Kidney capillary endothelial cell (primary cell): ENCODE data around the gene CD300A.
A peak's percentile ranks its signal among the peaks of the same experiment; 100 is the strongest.

Experiments
- DNase-seq: peaks from one replicate; pipeline ENCODE4 v3.0.0-alpha.2; 2018; ENCODE audit warnings: low spot score

CD300A gene

DNA sequence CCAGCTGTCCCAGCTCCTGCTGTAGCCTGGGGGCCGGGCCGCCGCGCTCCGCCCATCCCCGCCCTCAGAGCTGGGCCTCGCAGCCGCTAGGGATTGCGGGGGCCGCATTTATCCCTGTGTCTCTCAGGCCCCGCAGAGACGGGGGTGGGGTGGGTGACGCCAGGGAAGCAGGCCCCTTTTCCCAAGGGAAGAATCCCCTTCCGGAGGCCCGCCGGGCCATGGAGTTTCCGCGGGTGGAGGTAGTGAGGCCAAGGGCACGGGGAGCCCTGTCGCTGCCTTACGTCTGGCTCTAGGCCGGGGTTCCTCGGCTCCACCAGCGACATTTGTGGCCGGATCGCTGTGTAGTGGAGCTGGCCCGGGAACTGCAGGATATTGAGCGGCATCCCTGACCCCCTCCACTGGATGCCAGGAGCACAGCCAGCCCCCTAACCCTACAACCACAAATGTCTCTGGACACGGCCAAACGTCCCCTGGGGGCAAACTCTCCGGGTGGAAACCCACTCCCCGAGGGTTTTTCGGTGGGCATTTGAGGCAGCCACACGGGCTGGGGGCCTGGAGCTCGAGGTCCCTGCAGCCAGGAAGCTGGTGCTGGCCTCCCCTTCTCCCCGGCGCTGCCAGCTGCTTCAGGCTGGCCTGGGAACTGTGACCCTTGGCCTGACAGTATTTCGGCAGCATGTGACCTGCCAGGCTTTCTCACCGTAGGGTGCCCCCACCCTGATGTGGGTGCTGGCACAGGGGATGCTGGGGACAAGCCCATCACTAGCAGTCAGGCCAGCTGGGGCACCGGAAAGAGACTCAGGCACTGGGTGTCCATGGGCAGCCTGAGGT lies 12.0 kb upstream of the CD300A start:
- DNase-seq = peak; percentile 69

DNA sequence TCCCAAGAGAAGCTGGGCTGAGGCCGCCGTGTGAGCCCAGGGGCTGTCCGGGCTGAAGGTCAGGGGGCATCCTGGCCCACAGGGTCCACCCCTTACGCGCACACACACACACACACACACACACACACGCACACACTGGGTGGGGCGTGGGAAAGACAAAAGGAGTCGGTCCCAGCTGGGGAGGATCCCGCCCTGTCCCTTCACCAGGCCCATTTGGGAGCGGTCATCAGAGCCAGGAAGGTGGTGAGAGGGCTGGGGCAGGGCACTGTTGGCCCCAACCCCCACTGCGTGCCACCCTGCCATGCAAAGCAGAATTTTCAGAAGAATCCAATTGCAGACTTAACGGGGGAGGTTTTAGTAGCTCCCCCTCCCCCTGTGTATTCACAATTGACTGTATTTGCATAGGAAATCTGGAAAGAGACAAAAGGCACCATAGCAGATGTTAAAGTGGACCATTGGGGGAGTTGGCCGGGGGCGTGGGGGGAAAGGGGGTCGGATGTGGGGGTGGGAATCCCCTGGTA lies 11.3 kb upstream of the CD300A start:
- no peak for DNase-seq

GRCh38 chr17:74455821-74456220 lies 10.6 kb upstream of the CD300A start:
- DNase-seq = no peak

DNA sequence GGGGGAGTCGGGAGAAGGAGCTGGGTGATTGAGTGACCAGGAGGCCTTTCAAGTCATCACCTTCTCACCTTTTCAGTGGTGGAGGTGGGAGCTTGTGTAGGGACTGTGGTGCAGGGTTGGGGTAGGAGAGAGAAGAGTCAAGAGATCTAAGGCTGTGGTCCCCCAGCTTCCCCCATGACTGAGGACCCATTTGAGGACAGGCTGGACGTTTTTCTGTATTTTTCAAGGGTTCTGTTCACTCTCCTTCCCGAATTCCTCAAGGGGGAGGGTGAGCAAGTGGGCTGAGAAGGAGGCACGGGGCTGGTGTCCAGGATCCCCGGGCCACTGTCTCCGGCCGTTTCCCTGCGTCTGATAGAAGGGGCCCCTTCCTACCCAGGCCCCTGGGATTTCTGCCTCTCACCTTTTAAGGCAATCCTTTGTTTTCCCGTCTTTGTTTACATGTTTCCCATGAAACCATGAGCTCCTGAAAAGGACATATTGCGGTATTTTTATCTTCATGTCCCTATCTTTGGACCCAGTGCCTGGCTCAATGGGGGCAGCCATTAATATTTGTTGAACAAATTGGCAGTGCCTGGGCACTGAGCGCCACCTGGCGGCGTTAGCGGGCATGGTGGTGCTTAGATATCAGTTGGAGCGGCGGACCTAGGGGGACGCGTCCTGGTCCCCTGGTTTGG lies 9.2 kb upstream of the CD300A start:
- peak; percentile 67 for DNase-seq

DNA sequence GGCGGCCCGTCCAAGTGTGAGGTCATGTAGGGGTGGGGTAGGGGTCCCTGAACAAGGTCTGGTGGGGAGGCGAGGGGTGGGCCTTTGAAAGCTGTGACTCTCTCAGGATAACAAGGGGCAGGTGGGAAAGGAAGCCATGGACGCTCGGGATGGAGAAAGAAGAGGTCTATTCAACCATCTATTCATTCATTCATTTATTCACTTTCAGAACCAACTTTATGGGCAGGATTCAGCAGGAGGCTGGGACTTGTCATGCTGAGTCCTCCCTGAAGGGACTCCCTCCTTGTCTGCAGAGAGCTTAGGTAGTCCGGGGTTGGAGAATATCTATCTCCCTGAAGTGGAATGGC lies 8.6 kb upstream of the CD300A start:
- no peak for DNase-seq

- DNase-seq = no peak
These were observed 7.6 kb upstream of the CD300A start for GRCh38 chr17:74458835-74459234.

GRCh38 chr17:74459622-74460021 lies 6.8 kb upstream of the CD300A start:
- DNase-seq = no peak

GRCh38 chr17:74460241-74460640 lies 6.2 kb upstream of the CD300A start:
- no peak for DNase-seq

- no peak for DNase-seq
These were observed 5.4 kb upstream of the CD300A start for GRCh38 chr17:74460996-74461395.

DNA sequence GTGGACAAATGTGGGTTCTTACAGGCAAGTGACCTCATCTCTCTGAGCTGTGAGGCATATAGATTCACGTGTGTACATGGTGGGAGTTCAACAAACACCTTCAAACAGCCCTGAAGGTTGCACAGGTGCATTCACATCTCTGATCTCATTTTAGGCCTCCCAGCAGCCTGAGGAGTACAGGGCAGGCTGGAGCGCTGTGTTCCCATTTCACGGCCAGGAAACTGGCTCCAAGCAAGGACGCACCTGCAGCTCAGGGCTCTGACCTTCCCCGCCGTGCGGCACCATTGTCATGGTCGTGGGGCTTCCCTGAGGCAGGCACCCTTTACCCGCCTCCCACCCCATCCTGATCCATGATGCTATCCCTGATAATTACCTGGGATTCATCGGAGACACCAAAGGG lies 4.8 kb upstream of the CD300A start:
- DNase-seq = no peak

DNA sequence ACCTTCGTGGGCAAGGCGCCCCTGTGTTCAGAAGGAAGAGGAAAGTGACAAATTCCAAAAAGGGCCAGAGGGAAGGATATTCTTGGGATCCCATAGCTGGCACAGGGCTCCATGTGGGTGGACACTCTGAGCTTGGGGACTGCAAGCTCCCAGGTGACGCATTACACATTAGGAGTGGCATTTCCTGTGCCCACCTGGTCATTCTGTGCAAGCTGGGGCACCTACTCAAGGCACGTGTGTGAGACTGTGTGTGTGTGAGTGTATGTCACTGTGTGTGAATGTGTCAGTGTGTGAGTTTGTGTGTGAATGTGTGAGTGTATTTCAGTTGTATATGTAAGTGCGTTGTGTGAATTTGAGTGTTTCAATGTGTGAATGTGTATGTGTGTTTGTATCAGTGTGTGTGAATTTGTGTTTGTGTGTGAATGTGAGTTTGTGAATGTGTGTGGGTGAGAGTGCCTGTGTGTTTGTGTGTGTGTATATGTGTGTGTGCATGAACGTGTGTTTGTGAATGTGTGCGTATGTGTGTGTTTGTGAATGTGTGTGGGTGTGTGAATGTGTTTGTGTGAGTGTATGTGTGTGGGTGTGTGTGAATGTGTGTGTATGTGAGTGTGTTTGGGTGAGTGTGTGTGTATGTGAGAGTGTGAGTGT lies 1.6 kb upstream of the CD300A start:
- no peak for DNase-seq

DNA sequence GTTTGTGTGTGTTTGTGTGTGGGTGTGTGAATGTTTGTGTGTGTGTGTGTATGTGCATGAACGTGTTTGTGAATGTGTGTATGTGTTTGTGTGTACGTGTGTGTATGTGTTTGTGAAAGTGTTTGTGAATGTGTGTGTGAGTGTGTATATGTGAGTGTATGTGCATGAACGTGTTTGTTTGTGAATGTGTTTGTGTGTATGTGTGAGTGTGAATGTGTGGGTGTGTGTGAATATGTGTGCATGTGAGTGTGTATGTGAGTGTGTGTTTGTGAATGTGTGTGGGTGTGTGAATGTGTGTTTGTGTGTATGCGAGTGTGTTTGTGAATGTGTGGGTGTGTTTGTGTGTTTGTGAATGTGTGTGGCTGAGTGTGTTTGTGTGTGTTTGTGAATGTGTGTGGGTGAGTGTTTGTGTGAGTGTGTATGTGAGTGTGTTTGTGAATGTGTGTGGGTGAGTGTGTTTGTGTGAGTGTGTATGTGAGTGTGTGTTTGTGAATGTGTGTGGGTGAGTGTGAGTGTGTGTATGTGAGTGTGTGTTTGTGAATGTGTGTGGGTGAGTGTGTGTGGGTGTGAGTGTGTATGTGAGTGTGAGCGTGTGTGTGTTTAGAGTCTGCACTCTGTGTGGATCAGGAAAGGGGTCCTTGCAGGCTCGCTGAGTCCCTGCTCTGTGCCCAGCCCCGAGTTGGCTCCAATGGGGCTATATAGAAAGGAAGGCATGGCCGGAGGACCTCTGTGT lies 890 bp upstream of the CD300A start:
- no peak for DNase-seq

DNA sequence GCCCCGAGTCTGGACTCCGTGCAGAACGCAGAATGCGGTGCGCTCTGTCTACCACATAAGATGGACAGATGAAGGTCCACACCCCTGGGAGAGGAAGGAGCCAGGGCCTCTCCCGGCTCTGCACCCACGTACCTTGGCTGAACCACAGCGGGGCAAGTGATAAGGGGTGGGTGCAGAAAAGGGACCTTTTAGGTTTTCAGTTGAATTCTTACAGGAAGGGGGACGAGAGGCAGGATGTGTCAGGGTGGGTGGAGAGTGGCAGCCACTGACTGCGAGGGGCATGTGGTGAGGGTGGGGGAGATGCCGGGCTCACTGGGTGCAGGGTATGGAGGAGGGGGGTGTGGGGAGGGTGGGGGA lies 372 bp downstream of the CD300A start:
- DNase-seq = no peak

- no peak for DNase-seq
These were observed 952 bp downstream of the CD300A start for GRCh38 chr17:74467221-74467951.

DNA sequence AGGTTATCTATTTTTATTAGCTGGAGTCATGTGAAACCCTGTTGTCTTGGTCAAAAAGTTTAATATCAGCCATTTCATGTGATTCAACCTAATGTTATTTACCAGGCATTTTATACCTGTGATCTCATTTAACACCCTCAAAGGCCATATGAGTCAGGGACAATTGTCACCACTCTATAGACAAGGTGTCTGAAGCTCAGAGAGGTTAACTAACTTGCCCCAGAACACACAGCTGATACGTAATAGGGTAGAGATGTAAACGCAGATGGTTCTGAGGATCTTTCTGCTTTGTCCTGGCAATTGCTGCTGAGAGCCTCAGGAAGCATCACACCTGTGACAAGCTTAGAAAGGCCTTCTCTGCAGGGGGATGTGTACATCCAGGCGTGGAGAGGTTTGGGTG lies 4.9 kb downstream of the CD300A start:
- no peak for DNase-seq

- DNase-seq = no peak
These were observed 6.5 kb downstream of the CD300A start for GRCh38 chr17:74472890-74473289.

GRCh38 chr17:74473294-74473693 lies 6.9 kb downstream of the CD300A start:
- no peak for DNase-seq

DNA sequence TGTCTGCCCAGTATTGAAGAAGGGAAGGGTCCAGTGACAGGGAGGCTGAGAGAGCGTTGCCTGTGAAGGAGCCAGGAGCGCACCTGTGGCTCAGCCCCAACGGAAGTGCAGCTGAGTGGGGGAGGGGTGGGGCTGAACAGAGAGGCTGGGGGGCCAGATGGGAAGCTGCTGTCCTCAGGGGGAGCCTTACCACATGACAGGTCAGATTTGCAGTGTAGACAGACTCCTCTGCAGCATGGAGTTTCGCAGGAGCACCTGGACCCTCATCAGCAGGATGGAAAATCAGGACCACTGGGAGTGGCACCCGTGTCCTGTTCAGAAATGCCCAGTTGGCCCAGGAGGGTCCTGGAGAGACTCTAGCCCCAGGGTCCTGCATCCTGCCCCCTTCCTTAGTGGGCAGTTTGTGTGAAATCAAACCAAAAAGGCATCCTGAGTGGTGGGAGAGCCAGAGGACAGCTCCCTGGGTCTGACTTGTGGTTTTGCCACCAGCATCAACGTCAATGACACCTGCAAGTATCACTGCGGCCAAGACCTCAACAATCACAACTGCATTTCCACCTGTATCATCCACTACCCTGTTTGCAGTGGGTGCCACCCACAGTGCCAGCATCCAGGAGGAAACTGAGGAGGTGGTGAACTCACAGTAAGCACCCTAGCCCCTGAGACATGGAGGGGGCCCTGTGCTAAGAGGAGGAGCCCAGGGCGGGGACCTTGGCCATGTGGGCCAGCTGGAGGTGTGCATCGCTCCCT lies 7.8 kb downstream of the CD300A start:
- DNase-seq = no peak

DNA sequence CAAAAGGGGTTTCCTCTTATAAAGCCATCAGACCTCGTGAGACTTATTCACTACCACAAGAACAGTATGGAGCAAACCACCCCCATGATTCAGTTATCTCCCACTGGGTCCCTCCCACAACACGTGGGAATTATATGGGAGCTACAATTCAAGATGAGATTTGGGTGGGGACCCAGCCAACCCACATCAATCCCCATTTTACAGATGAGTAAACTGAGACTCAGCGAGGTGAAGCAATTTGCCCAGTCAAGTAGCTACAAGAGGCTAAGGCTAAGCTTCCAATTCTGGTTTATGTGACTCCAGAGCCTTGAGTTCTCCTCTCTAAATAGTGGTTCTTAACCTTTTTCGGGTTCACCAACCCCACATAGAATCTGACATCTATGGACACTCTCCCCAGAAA lies 8.8 kb downstream of the CD300A start:
- DNase-seq = no peak

DNA sequence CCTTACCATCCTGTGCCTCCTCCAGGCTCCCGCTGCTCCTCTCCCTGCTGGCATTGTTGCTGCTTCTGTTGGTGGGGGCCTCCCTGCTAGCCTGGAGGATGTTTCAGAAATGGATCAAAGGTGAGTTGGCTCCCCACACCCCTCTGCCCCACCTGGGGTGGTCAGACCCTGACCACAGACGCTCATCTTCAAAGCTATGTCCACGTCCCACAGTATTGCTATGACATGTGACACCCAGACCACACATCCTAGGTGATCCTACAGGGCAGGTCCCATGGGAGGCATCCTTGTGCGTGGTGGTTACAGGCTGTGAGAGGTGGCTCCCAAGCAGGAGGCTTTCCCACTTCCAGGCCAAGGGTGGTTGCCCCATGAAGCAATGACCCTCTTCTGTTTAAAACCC lies 11.0 kb downstream of the CD300A start:
- DNase-seq = no peak
